Endothelial cell of umbilical vein (primary cell): Measurements from ENCODE around the gene CISH. TPM values are rescaled to one million over a fixed set of nuclear protein-coding genes. Genes with fewer than 3 reads are reported as not detected.

Source experiments
- BruUV-seq: library from RNA; stranded (reverse); fragments of 400-500 nt; replicated peaks from 2 replicates; lab custom pipeline; 2021; lab: Mats Ljungman, UMichigan
- CTCF ChIA-PET: fragments of 300-600, 350-600 bp; sonication (Branson Sonifier 250); formaldehyde crosslinking; loops from one replicate; lab custom pipeline; 2021; ENCODE audit warnings: antibody characterized with exemption, inconsistent platforms; lab: Charles Lee
- POLR2A ChIA-PET: fragments of 300-600, 350-600 bp; sonication (Branson Sonifier 250); formaldehyde crosslinking; loops from one replicate; lab custom pipeline; 2021; ENCODE audit warnings: antibody characterized with exemption, inconsistent platforms; lab: Charles Lee
- DNase-seq: peaks from one replicate; pipeline ENCODE4 v3.0.0-alpha.2; 2011; ENCODE audit warnings: low read depth, low spot score
- FAIRE-seq: peaks from 2 replicates; lab custom pipeline; 2011; peaks lifted over from hg19 to GRCh38; lab: Jason Lieb, UNC
- H2AFZ ChIP-seq: 2 replicates; pipeline ENCODE4 v1.6.0; 2012; ENCODE audit warnings: low read depth, low read length, control low read depth, inconsistent platforms
- H3K27ac ChIP-seq: 2 replicates; pipeline ENCODE4 v1.5.1; 2011; ENCODE audit warnings: low read depth, mild to moderate bottlenecking, control low read depth, low read length, moderate library complexity; ENCODE audit not compliant: insufficient read depth
- H3K27me3 ChIP-seq, 2 experiments: 2 replicates each; pipeline versions ENCODE4 v1.6.0 to v1.6.1; 2011; ENCODE audit warnings: low read length in 2 of 2, mixed read lengths in 1 of 2; ENCODE audit not compliant: control insufficient read depth in 2 of 2, insufficient read depth in 2 of 2
- H3K36me3 ChIP-seq, 2 experiments: 2 replicates in 1 of 2; 3 replicates in 1 of 2; pipeline ENCODE4 v1.5.1; 2011; ENCODE audit warnings: low read length in 2 of 2, mild to moderate bottlenecking in 1 of 2, moderate library complexity in 1 of 2; ENCODE audit not compliant: control insufficient read depth in 2 of 2, insufficient read depth in 2 of 2; ENCODE audit errors: extremely low read depth in 1 of 2
- H3K4me1 ChIP-seq: 3 replicates; pipeline ENCODE4 v1.5.1; 2011; ENCODE audit warnings: mild to moderate bottlenecking, low read length; ENCODE audit not compliant: control insufficient read depth, insufficient read depth; ENCODE audit errors: extremely low read depth
- H3K4me2 ChIP-seq: 2 replicates; pipeline ENCODE4 v1.6.1; 2011; ENCODE audit warnings: low read length, control low read depth, mixed read lengths; ENCODE audit not compliant: insufficient read depth
- H3K4me3 ChIP-seq, 3 experiments: fragments of 200-600 bp in 1 of 3; sonication (generic), shearing (Covaris generic) in 1 of 3; replicated peaks in 1 of 3; 2 replicates each; pipeline ENCODE4 v1.5.1; 2011 to 2016; ENCODE audit warnings: control low read depth in 3 of 3, low read length in 3 of 3, mild to moderate bottlenecking in 2 of 3, inconsistent platforms in 1 of 3, low read depth in 1 of 3, moderate library complexity in 1 of 3; ENCODE audit not compliant: insufficient read depth in 1 of 3
- H3K79me2 ChIP-seq: 2 replicates; pipeline ENCODE4 v1.6.0; 2012; ENCODE audit warnings: low read length, inconsistent platforms; ENCODE audit not compliant: control insufficient read depth, insufficient read depth
- H3K9ac ChIP-seq: replicated peaks from 2 replicates; pipeline ENCODE3; 2011; ENCODE audit warnings: low read length, control low read depth; ENCODE audit not compliant: insufficient read depth; ENCODE audit errors: extremely low read depth
- H3K9me1 ChIP-seq: replicated peaks from 3 replicates; pipeline ENCODE4 v1.6.0; 2011; ENCODE audit warnings: mild to moderate bottlenecking, low read length; ENCODE audit not compliant: control insufficient read depth, insufficient read depth; ENCODE audit errors: extremely low read depth
- H3K9me3 ChIP-seq: replicated peaks from 2 replicates; pipeline ENCODE4 v1.5.1; 2012; ENCODE audit warnings: low read length, inconsistent platforms; ENCODE audit not compliant: control insufficient read depth, insufficient read depth
- H4K20me1 ChIP-seq: replicated peaks from 2 replicates; pipeline ENCODE3; 2011; ENCODE audit warnings: mild to moderate bottlenecking, low read length; ENCODE audit not compliant: control insufficient read depth, insufficient read depth; ENCODE audit errors: extremely low read depth
- CTCF ChIP-seq, 2 donors: IDR thresholded peaks; 1 replicate in 1 of 2; 2 replicates in 1 of 2; pipeline ENCODE4 v1.5.1; 2011; ENCODE audit warnings: low read length in 2 of 2, mild to moderate bottlenecking in 2 of 2, moderate library complexity in 2 of 2, control low read depth in 1 of 2, inconsistent platforms in 1 of 2, low read depth in 1 of 2; ENCODE audit not compliant: insufficient read depth in 1 of 2; ENCODE audit errors: extremely low read depth in 1 of 2
- FOS ChIP-seq: IDR thresholded peaks from 2 replicates; pipeline ENCODE4 v1.6.1; 2011; ENCODE audit warnings: mild to moderate bottlenecking, low read length, moderate library complexity, borderline replicate concordance; ENCODE audit not compliant: insufficient read depth
- JUN ChIP-seq: IDR thresholded peaks from 2 replicates; pipeline ENCODE4 v1.6.1; 2011; ENCODE audit warnings: borderline replicate concordance, low read depth; ENCODE audit not compliant: insufficient read length, insufficient read depth
- MAX ChIP-seq: IDR thresholded peaks from 2 replicates; pipeline ENCODE4 v1.6.1; 2011; ENCODE audit not compliant: insufficient read depth, insufficient read length
- MYC ChIP-seq: IDR thresholded peaks from one replicate; pipeline ENCODE4 v1.6.1; 2011; ENCODE audit warnings: mild to moderate bottlenecking, low read depth, low read length
- POLR2A ChIP-seq: IDR thresholded peaks from 2 replicates; pipeline ENCODE4 v1.6.1; 2012; ENCODE audit warnings: low read depth, mild to moderate bottlenecking, control low read depth, low read length
- POLR2AphosphoS5 ChIP-seq: IDR thresholded peaks from 2 replicates; pipeline ENCODE4 v1.6.1; 2012; ENCODE audit warnings: low read depth, mild to moderate bottlenecking, control low read depth, low read length, moderate library complexity; ENCODE audit not compliant: insufficient read depth
- dilution Hi-C: fragments of 300-500 bp; cut with MboI; formaldehyde crosslinking; loops from one replicate; pipeline ENCODE4 v1.15.0; 2019; ENCODE audit warnings: low sequenced_read_pairs; ENCODE audit not compliant: extremely low pct_ligation_motif_present
- intact Hi-C: fragments of 100-400 bp; cut with micrococcal nuclease; formaldehyde crosslinking; loops from one replicate; pipeline ENCODE4 v1.10.0; 2022
- polyA plus RNA-seq, 4 experiments: library from polyadenylated mRNA; depleted of rRNA in 3 of 4; stranded (reverse) in 3 of 4; unstranded in 1 of 4; fragments of >200 nt; gene quantifications; 2 replicates each; pipeline versions ENCODE4 v1.2.1 to v1.2.3, GENCODE V29; 2011 to 2012; ENCODE audit warnings: missing spikeins in 1 of 4
- total RNA-seq: library from RNA; stranded (reverse); gene quantifications from 2 replicates; pipeline ENCODE4 v1.2.3, GENCODE V29; 2021

Gene CISH
- total and polyA plus RNA-seq, 2 donors (not counting 3 experiments of a cell fraction or from before 2014, with no cell fraction given): 2.2 to 4.1 TPM

- Histone ChIP-seq H3K4me1 (no peaks in the 10 kb centered on the region), H3K9me3 (no peaks in the 10 kb centered on the region), H3K9me1 (no peaks in the 10 kb centered on the region), H3K4me3 (no peak overlapping the region), H4K20me1 (no peaks in the 10 kb centered on the region), H2AFZ (no peak overlapping the region), H3K4me2 (no peak overlapping the region), H3K36me3 (no peaks in the 10 kb centered on the region), H3K9ac (no peak overlapping the region), H3K79me2 (no peaks in the 10 kb centered on the region), H3K27me3 (peaks cover 0 to 2% of the 10 kb centered on the region in 2 experiments), H3K27ac (no peak overlapping the region)
- DNase-seq (no peak), FAIRE-seq (no peak)
- ChIA-PET POLR2A (no interaction called here), CTCF (interaction anchor here (0.9 to 1.8 kb wide), 4 partner anchors 10 to 21 kb away, joined by 3 to 8 read pairs (median 4); partner anchors contain the start of gene CISH)
- TF ChIP-seq JUN (no peak), MYC (no peak), MAX (no peak), FOS (no peak), POLR2AphosphoS5 (no peak), CTCF (IDR thresholded peaks at IDR 0.05; ENCODE audit: extremely low read depth in 1 of 2, insufficient read depth in 1 of 2, low read depth in 1 of 2, low read length in 2 of 2) (no peak), POLR2A (no peak)
- dilution Hi-C loops (no loop called here), intact Hi-C loops (no loop called here)
- BruUV-seq: no TSS peak
Measured at GRCh38 chr3:50591196-50591741, 20.3 kb downstream of the CISH start.
